ENCODE measurements around the gene POU2F2. TPM values are rescaled to one million over a fixed set of nuclear protein-coding genes. Genes with fewer than 3 reads are reported as not detected.

The POU2F2 gene
- total RNA-seq, 6 experiments from 2014 or later = 0.18 to 3.0 (median 1.00) TPM

DNA sequence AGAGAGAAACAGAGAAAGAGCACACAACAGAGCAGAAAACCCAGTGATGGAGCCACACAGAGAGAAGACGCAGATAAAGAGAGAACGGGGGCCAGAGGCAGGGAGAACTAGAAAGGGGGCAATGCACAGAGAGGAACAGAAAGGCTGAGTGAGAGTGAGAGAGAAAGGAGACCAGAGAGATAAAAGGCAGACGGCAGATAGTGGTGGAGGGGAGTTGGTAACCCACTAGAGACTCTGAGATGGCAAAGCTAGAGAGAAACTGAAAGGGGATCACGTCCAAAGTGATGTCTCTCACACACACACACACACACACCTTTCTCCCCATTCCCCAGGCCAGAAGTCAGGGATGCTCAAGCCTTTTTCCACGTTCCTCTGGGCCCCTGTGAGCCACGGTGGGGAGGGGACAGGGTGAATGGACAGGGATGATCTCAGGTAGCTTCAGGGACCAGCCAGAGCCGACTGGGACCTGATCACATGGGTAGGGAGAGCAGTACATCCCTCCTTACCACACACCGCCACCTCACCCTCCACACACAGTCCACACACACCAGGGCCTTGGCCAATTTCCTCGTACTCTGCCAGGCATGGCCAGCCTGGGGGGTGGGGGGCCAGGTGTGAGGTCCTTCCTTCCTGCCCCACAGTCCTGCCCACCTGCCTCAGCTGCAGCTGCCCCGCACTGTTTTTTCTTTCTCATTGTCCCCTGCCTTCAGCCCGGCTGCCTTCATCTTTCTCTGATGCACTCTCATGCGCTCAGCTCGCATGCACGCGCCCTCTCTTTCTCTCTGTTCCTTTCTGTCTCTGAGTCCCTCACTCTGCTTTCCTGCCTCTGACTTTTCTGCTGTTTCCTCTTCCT lies 22.5 kb upstream of the POU2F2 start:
- H3K4me3 ChIP-seq = no peak overlapping the region
- H3K36me3 ChIP-seq = no peaks in the 10 kb centered on the region
- no peaks in the 10 kb centered on the region for H3K9me3 ChIP-seq
- TF ChIP-seq, protein P1, sequence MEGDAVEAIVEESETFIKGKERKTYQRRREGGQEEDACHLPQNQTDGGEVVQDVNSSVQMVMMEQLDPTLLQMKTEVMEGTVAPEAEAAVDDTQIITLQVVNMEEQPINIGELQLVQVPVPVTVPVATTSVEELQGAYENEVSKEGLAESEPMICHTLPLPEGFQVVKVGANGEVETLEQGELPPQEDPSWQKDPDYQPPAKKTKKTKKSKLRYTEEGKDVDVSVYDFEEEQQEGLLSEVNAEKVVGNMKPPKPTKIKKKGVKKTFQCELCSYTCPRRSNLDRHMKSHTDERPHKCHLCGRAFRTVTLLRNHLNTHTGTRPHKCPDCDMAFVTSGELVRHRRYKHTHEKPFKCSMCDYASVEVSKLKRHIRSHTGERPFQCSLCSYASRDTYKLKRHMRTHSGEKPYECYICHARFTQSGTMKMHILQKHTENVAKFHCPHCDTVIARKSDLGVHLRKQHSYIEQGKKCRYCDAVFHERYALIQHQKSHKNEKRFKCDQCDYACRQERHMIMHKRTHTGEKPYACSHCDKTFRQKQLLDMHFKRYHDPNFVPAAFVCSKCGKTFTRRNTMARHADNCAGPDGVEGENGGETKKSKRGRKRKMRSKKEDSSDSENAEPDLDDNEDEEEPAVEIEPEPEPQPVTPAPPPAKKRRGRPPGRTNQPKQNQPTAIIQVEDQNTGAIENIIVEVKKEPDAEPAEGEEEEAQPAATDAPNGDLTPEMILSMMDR (IDR thresholded peaks at IDR 0.05) = no peak
- no peak for TF ChIP-seq POLR2A (IDR thresholded peaks at IDR 0.05)
- 49% methylated on average over 13 of the region's 15 CpGs for WGBS (ENCODE audit: insufficient coverage, low coverage, low lambda C conversion rate, missing lambda C conversion rate)
- intact Hi-C loops (cut with DNase I) = no loop called here
- H3K27ac ChIP-seq = no peak overlapping the region
- ATAC-seq (no peak), DNase-seq (no peak)
- H3K4me1 ChIP-seq = peaks cover 0 to 14% (median 7%) of the 10 kb centered on the region in 4 donors
- H3K27me3 ChIP-seq = peaks cover 0 to 5% of the 10 kb centered on the region in 2 donors

DNA sequence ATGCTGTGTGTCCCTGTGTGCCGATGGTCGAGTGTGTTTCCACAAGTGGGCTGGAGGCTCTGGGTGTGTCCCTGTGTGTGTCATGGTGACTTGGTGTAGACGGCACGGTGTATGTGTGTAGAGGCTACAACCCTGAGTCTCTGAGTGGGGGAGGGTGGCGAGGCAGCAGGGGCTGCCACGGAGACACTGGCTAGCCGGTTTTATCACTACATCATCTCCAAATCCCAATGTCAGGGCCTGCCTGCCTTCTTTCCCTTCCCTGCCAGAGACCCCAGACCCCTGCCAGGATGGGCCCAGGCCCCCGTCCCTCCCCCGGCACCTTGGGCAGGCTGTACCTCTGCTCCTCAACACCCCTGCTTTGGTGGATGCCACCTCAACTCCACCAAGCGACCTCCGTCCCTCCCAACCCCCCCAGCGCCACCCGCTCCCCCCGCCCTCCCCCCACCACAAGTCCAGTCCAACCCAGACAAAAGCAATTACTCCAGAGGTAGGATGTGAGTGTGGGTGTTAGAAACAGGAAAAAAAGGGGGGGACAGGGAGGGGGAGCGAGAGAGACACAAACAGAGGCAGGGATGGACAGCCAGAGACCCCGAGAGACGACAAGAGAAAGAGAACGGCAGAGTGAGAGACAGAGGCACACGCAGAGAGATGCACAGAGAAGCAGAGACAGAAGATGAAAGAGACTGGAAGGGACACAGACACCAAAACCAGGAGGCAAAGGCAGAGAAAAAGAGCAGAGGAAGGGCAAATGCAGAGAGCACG lies 21.6 kb upstream of the POU2F2 start:
- no peak overlapping the region for H3K27ac ChIP-seq
- H3K36me3 ChIP-seq = no peaks in the 10 kb centered on the region
- DNase-seq (no peak), ATAC-seq (no peak)
- intact Hi-C loops (cut with DNase I) = no loop called here
- H3K9me3 ChIP-seq = no peaks in the 10 kb centered on the region
- H3K4me3 ChIP-seq = no peak overlapping the region
- peaks cover 0 to 8% (median 3%) of the 10 kb centered on the region in 4 donors for H3K4me1 ChIP-seq
- whole genome bisulfite sequencing (ENCODE audit: insufficient coverage, low coverage, low lambda C conversion rate, missing lambda C conversion rate) = 38% methylated on average over 9 of the region's 20 CpGs
- H3K27me3 ChIP-seq = peaks cover 0 to 5% of the 10 kb centered on the region in 2 donors
- TF ChIP-seq, protein P1 (IDR thresholded peaks at IDR 0.05) = no peak
- TF ChIP-seq POLR2A (IDR thresholded peaks at IDR 0.05) = no peak

DNA sequence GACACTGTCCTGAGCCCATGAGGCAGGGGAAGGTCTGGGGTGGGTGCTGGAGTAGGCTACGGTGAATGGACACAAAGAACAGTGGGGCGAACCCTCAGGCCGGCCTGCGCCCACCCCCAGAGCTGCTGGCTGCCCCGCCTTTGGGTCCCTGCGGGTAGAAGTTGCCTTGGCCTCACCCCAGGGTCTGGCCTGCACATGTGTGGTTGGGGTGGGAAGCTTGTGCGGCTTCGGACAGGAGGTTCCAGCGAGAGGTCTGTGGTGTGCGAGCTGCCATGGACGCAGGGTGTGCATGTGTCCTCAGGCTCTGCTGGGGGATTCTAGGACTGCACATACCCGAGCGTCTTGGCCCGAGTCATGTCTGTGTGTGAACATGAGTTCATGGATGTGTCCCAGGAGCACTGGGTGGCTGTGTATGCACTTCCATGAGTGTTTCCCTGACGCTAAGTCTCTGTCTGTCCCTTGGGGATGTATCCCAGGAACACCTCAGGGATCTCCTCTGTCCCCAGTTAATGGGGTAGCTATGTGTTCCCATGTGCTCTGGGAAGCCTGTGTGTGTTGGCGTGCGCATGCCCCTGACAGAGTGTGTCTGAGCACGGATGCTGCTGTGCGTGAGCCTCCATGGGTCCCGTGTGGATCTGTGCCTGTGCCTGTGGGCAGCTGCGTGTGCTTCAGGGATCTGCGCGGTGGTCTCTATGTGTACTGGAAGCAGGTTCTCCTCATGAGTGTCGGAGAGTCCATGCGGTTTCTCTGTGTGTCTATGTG lies 20.8 kb upstream of the POU2F2 start:
- peaks cover 0 to 5% of the 10 kb centered on the region in 2 donors for H3K27me3 ChIP-seq
- no peaks in the 10 kb centered on the region for H3K9me3 ChIP-seq
- H3K4me1 ChIP-seq = peaks cover 0 to 3% (median 0%) of the 10 kb centered on the region in 4 donors
- 47% methylated on average over 2 of the region's 25 CpGs for WGBS (ENCODE audit: insufficient coverage, low coverage, low lambda C conversion rate, missing lambda C conversion rate)
- DNase-seq (no peak), ATAC-seq (no peak)
- H3K27ac ChIP-seq = no peak overlapping the region
- no peak overlapping the region for H3K4me3 ChIP-seq
- H3K36me3 ChIP-seq = no peaks in the 10 kb centered on the region
- no peak for TF ChIP-seq POLR2A (IDR thresholded peaks at IDR 0.05)
- TF ChIP-seq, protein P1 (IDR thresholded peaks at IDR 0.05) = no peak
- intact Hi-C loops (cut with DNase I) = no loop called here
